Endothelial cell of umbilical vein (primary cell): ENCODE results near the gene PACS1.

Experiments
- EZH2 ChIP-seq: IDR thresholded peaks from 2 replicates; pipeline ENCODE4 v1.6.1; 2012; ENCODE audit warnings: borderline replicate concordance, low read depth, mild to moderate bottlenecking, moderate library complexity, low read length, inconsistent platforms; ENCODE audit not compliant: severe bottlenecking
- GATA2 ChIP-seq: IDR thresholded peaks from 2 replicates; pipeline ENCODE4 v1.7.0; 2011; ENCODE audit warnings: low read depth, mild to moderate bottlenecking, moderate library complexity, mixed read lengths, low read length; ENCODE audit not compliant: insufficient read length, insufficient read depth
- JUN ChIP-seq: IDR thresholded peaks from 2 replicates; pipeline ENCODE4 v1.6.1; 2011; ENCODE audit warnings: borderline replicate concordance, low read depth; ENCODE audit not compliant: insufficient read length, insufficient read depth
- MYC ChIP-seq: IDR thresholded peaks from one replicate; pipeline ENCODE4 v1.6.1; 2011; ENCODE audit warnings: mild to moderate bottlenecking, low read depth, low read length
- POLR2A ChIP-seq: IDR thresholded peaks from 2 replicates; pipeline ENCODE4 v1.6.1; 2012; ENCODE audit warnings: low read depth, mild to moderate bottlenecking, control low read depth, low read length
- POLR2AphosphoS5 ChIP-seq: IDR thresholded peaks from 2 replicates; pipeline ENCODE4 v1.6.1; 2012; ENCODE audit warnings: low read depth, mild to moderate bottlenecking, control low read depth, low read length, moderate library complexity; ENCODE audit not compliant: insufficient read depth
- TF ChIP-seq, protein P1 (sequence below), 2 donors: IDR thresholded peaks; 1 replicate in 1 of 2; 2 replicates in 1 of 2; pipeline ENCODE4 v1.5.1; 2011; ENCODE audit warnings: low read length in 2 of 2, mild to moderate bottlenecking in 2 of 2, moderate library complexity in 2 of 2, control low read depth in 1 of 2, inconsistent platforms in 1 of 2, low read depth in 1 of 2; ENCODE audit not compliant: insufficient read depth in 1 of 2; ENCODE audit errors: extremely low read depth in 1 of 2
- TF ChIP-seq, protein P2 (sequence below): IDR thresholded peaks from 2 replicates; pipeline ENCODE4 v1.6.1; 2011; ENCODE audit not compliant: insufficient read depth, insufficient read length

- TF ChIP-seq, protein P1, sequence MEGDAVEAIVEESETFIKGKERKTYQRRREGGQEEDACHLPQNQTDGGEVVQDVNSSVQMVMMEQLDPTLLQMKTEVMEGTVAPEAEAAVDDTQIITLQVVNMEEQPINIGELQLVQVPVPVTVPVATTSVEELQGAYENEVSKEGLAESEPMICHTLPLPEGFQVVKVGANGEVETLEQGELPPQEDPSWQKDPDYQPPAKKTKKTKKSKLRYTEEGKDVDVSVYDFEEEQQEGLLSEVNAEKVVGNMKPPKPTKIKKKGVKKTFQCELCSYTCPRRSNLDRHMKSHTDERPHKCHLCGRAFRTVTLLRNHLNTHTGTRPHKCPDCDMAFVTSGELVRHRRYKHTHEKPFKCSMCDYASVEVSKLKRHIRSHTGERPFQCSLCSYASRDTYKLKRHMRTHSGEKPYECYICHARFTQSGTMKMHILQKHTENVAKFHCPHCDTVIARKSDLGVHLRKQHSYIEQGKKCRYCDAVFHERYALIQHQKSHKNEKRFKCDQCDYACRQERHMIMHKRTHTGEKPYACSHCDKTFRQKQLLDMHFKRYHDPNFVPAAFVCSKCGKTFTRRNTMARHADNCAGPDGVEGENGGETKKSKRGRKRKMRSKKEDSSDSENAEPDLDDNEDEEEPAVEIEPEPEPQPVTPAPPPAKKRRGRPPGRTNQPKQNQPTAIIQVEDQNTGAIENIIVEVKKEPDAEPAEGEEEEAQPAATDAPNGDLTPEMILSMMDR (IDR thresholded peaks at IDR 0.05; ENCODE audit: extremely low read depth in 1 of 2, insufficient read depth in 1 of 2, low read depth in 1 of 2, low read length in 2 of 2), result no peak
- TF ChIP-seq EZH2 (no peak), POLR2AphosphoS5 (peak; percentile 87), POLR2A (no peak), GATA2 (no peak), MYC (no peak), JUN (peak; percentile 68)
- TF ChIP-seq, protein P2, sequence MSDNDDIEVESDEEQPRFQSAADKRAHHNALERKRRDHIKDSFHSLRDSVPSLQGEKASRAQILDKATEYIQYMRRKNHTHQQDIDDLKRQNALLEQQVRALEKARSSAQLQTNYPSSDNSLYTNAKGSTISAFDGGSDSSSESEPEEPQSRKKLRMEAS, result no peak
Observed at GRCh38 chr11:66020618-66021357, 49.3 kb upstream of the PACS1 start.
